ENCODE results near the gene HDGFL3. TPM values are rescaled to one million over a fixed set of nuclear protein-coding genes. Genes with fewer than 3 reads are reported as not detected.
A peak's percentile ranks its signal among the peaks of the same experiment; 100 is the strongest.

HDGFL3 gene
- total RNA-seq, 2 donors from 2014 or later: 123 TPM

DNA sequence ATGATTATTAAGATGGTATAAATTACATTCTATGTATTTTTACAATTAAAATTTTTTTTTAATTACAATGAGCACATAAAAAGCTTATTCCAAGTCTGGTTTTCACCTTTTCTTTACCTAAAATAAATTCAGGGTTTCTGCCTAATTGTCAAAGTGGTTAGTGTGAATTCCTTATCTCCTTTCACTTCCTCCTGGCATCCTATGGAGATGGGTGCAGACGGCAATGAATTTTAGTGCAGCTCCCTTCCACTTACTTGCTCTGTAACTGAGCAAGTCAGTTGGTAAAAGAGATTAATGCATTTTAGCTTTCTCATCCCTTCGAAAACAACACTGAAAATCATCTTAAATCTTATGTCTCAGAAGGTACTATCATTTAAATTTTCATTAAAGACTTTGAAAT is 13.1 kb downstream of the HDGFL3 start:
- Mint-ChIP-seq H3K36me3 (ENCODE audit: low read depth) (peaks cover 20% of the 10 kb centered on the region), H3K9me3 (peaks cover 2% of the 10 kb centered on the region), H3K27ac (no peak overlapping the region), H3K4me3 (no peak overlapping the region), H3K27me3 (ENCODE audit: insufficient read depth) (no peaks in the 10 kb centered on the region), H3K4me1 (peaks cover 24% of the 10 kb centered on the region)
- WGBS, 2 experiments (ENCODE audit: insufficient coverage in 1 of 2, insufficient read length in 1 of 2): 74 to 100% methylated on average over 1 to 2 of the region's 2 CpGs
- DNase-seq: no peak
- Histone ChIP-seq H3K27me3 (ENCODE audit: control insufficient read depth, insufficient read depth, low read length, poor library complexity, severe bottlenecking) (no peaks in the 10 kb centered on the region), H3K9ac (ENCODE audit: extremely low read depth, low read length, poor library complexity, severe bottlenecking) (no peak overlapping the region), H3K27ac (ENCODE audit: low read depth, low read length) (no peak overlapping the region), H3K9me3 (ENCODE audit: control insufficient read depth, low read length) (peaks cover 12% of the 10 kb centered on the region), H3K36me3 (ENCODE audit: control insufficient read depth, insufficient read depth, low read length) (peaks cover 28% of the 10 kb centered on the region), H3K4me3 (ENCODE audit: low read length) (no peak overlapping the region), H3K4me1 (ENCODE audit: control insufficient read depth, insufficient read depth, low read length) (no peaks in the 10 kb centered on the region)
- no peak for TF ChIP-seq CTCF (conservative IDR thresholded peaks at IDR 0.05)

GRCh38 chr15:83193721-83194120 is 13.9 kb downstream of the HDGFL3 start:
- Histone ChIP-seq H3K27ac (ENCODE audit: low read depth, low read length) (no peak overlapping the region), H3K4me3 (ENCODE audit: low read length) (peak overlapping the region; percentile 12), H3K9ac (ENCODE audit: extremely low read depth, low read length, poor library complexity, severe bottlenecking) (no peak overlapping the region), H3K4me1 (ENCODE audit: control insufficient read depth, insufficient read depth, low read length) (no peaks in the 10 kb centered on the region), H3K9me3 (ENCODE audit: control insufficient read depth, low read length) (peaks cover 12% of the 10 kb centered on the region), H3K36me3 (ENCODE audit: control insufficient read depth, insufficient read depth, low read length) (peaks cover 33% of the 10 kb centered on the region), H3K27me3 (ENCODE audit: control insufficient read depth, insufficient read depth, low read length, poor library complexity, severe bottlenecking) (no peaks in the 10 kb centered on the region)
- 87 to 100% methylated on average over 2 of the region's 2 CpGs for WGBS, 2 experiments (ENCODE audit: insufficient coverage in 1 of 2, insufficient read length in 1 of 2)
- no peak overlapping the region for H3K4me3 Mint-ChIP-seq
- peak overlapping the region; percentile 16 for H3K27ac Mint-ChIP-seq
- peaks cover 2% of the 10 kb centered on the region for H3K9me3 Mint-ChIP-seq
- no peak for DNase-seq
- no peaks in the 10 kb centered on the region for H3K27me3 Mint-ChIP-seq (ENCODE audit: insufficient read depth)
- TF ChIP-seq CTCF (conservative IDR thresholded peaks at IDR 0.05): no peak
- peaks cover 28% of the 10 kb centered on the region for H3K36me3 Mint-ChIP-seq (ENCODE audit: low read depth)
- peaks cover 24% of the 10 kb centered on the region for H3K4me1 Mint-ChIP-seq

- DNase-seq: no peak
Measured at GRCh38 chr15:83192742-83193141, 14.9 kb downstream of the HDGFL3 start.

More at GRCh38 chr15:83192742-83193141, 14.9 kb downstream of the HDGFL3 start:
- Histone ChIP-seq H3K27me3 (ENCODE audit: control insufficient read depth, insufficient read depth, low read length, poor library complexity, severe bottlenecking) (no peaks in the 10 kb centered on the region), H3K9ac (ENCODE audit: extremely low read depth, low read length, poor library complexity, severe bottlenecking) (no peak overlapping the region), H3K4me3 (ENCODE audit: low read length) (peak overlapping the region; percentile 39), H3K9me3 (ENCODE audit: control insufficient read depth, low read length) (peaks cover 12% of the 10 kb centered on the region), H3K27ac (ENCODE audit: low read depth, low read length) (no peak overlapping the region), H3K4me1 (ENCODE audit: control insufficient read depth, insufficient read depth, low read length) (no peaks in the 10 kb centered on the region), H3K36me3 (ENCODE audit: control insufficient read depth, insufficient read depth, low read length) (peaks cover 41% of the 10 kb centered on the region)
- Mint-ChIP-seq H3K36me3 (ENCODE audit: low read depth) (peaks cover 31% of the 10 kb centered on the region), H3K4me1 (peaks cover 24% of the 10 kb centered on the region), H3K27ac (no peak overlapping the region), H3K4me3 (no peak overlapping the region), H3K9me3 (peaks cover 2% of the 10 kb centered on the region), H3K27me3 (ENCODE audit: insufficient read depth) (no peaks in the 10 kb centered on the region)
- WGBS, 2 experiments (ENCODE audit: insufficient coverage in 1 of 2, insufficient read length in 1 of 2): 80 to 84% methylated on average over 1 to 2 of the region's 2 CpGs
- TF ChIP-seq CTCF (conservative IDR thresholded peaks at IDR 0.05): no peak

All from endodermal cell (in vitro differentiated cells).